AML-193 (cell line): ENCODE results near the gene KCNF1.

Source experiments
- DNase-seq, 2 experiments: peaks; one replicate each; lab custom pipeline; 2025; lab: John Stamatoyannopoulos, UW

KCNF1 gene

GRCh38 chr2:10911291-10912075 lies at the start of gene KCNF1:
TSS of gene KCNF1 (plus strand) at chr2:10911934. CDS start at chr2:10912427, 493 bp downstream.
- DNase-seq = no peak

- DNase-seq = no peak
Measured at GRCh38 chr2:10862330-10862729, 49.4 kb upstream of the KCNF1 start.

- no peak for DNase-seq
Measured at GRCh38 chr2:10863047-10863446, 48.7 kb upstream of the KCNF1 start.

GRCh38 chr2:10863837-10864236 lies 47.9 kb upstream of the KCNF1 start:
- DNase-seq = peak; percentile 31 to 34

GRCh38 chr2:10864251-10864650 lies 47.5 kb upstream of the KCNF1 start:
- DNase-seq = no peak

GRCh38 chr2:10864861-10865636 lies 46.7 kb upstream of the KCNF1 start:
- DNase-seq = no peak

GRCh38 chr2:10865841-10866240 lies 45.9 kb upstream of the KCNF1 start:
- DNase-seq = no peak

GRCh38 chr2:10867692-10868420 lies 43.9 kb upstream of the KCNF1 start:
- no peak for DNase-seq

GRCh38 chr2:10868465-10869314 lies 43.0 kb upstream of the KCNF1 start:
- no peak for DNase-seq

- no peak for DNase-seq
Measured at GRCh38 chr2:10871978-10872377, 39.8 kb upstream of the KCNF1 start.

GRCh38 chr2:10873171-10873570 lies 38.6 kb upstream of the KCNF1 start:
- DNase-seq = no peak

- DNase-seq = no peak
Measured at GRCh38 chr2:10873790-10874437, 37.8 kb upstream of the KCNF1 start.

- no peak for DNase-seq
Measured at GRCh38 chr2:10875126-10875525, 36.6 kb upstream of the KCNF1 start.

GRCh38 chr2:10876394-10876793 lies 35.3 kb upstream of the KCNF1 start:
- no peak for DNase-seq

- DNase-seq = no peak
Measured at GRCh38 chr2:10876963-10877362, 34.8 kb upstream of the KCNF1 start.

- no peak for DNase-seq
Measured at GRCh38 chr2:10877651-10878111, 34.1 kb upstream of the KCNF1 start.

GRCh38 chr2:10878268-10878915 lies 33.3 kb upstream of the KCNF1 start:
- DNase-seq = no peak

GRCh38 chr2:10879159-10879558 lies 32.6 kb upstream of the KCNF1 start:
- DNase-seq = no peak

- no peak for DNase-seq
Measured at GRCh38 chr2:10879624-10880585, 31.8 kb upstream of the KCNF1 start.
